Measurements from ENCODE around the gene PMEPA1.

DNA sequence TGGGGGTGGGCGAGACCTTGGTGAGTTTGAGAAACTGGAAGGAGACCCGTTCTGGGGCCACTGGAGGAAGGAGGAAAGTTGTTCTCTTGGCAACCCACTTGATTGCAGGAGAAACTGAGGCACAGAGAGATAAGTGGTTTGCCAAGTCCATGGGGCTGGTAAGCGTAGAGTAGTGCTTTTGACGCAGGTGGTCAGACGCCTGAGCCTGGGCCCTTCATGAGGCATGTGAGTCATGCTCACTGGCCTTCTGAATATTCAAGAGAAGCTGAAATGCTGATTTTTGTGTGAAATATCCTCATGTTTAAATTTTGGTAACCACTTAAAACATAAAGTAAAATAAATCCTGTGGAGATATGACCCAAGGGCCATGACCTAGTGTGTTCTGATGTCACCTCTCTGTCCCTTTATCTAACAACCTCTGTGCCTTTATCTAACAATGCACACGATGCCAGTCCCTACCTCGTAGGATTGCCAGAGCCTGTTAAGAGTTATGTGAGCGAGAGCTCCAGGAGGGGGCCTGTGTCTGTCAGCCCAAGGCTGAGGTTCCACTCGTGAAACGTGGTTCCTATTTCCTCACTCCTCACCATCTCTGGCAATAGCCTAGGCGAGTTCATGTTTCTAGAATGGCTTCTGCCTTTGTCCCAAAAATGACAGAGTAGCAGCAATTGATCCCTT, 32.8 kb upstream of the PMEPA1 start:
- TF ChIP-seq, protein P1, sequence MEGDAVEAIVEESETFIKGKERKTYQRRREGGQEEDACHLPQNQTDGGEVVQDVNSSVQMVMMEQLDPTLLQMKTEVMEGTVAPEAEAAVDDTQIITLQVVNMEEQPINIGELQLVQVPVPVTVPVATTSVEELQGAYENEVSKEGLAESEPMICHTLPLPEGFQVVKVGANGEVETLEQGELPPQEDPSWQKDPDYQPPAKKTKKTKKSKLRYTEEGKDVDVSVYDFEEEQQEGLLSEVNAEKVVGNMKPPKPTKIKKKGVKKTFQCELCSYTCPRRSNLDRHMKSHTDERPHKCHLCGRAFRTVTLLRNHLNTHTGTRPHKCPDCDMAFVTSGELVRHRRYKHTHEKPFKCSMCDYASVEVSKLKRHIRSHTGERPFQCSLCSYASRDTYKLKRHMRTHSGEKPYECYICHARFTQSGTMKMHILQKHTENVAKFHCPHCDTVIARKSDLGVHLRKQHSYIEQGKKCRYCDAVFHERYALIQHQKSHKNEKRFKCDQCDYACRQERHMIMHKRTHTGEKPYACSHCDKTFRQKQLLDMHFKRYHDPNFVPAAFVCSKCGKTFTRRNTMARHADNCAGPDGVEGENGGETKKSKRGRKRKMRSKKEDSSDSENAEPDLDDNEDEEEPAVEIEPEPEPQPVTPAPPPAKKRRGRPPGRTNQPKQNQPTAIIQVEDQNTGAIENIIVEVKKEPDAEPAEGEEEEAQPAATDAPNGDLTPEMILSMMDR (conservative IDR thresholded peaks at IDR 0.05 in 1 of 2, IDR thresholded peaks at IDR 0.05 in 1 of 2; ENCODE audit: extremely low read depth in 1 of 2, insufficient read depth in 1 of 2, low read depth in 1 of 2, low read length in 2 of 2): no peak
- no peak for TF ChIP-seq EZH2 (IDR thresholded peaks at IDR 0.05; ENCODE audit: borderline replicate concordance, low read length)
